ENCODE data around the gene RPL29.
"Not testable (repeated sequence)": the region's sequence is repeated elsewhere in the genome, so short reads cannot be mapped to it uniquely, and the experiment has no call there.

Gene RPL29

DNA sequence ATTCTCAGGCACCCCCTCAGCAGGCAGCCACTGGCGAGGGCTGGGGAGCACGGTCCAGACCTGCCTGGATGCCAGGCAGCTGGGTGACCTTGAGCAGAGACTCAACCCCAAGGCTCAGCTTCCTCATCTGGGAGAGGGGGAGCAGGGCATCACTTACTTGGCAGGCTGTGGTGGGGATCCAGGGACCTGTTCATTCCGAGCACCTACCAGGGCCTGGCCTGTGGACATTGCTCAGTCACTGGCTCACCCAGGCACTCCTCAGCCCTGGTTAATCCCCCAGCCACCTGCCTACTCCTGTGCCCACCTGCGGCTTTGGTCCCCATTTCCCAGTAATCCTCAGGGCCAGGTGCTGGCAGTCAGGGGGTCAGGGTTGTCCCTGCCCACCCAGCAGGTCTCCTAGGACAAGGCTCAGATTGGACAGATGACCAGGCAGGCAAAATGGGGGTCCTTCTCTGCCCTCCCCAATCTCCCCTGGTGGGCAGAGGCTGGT lies 9.3 kb upstream of the RPL29 start:
- DNase-seq, result no peak

DNA sequence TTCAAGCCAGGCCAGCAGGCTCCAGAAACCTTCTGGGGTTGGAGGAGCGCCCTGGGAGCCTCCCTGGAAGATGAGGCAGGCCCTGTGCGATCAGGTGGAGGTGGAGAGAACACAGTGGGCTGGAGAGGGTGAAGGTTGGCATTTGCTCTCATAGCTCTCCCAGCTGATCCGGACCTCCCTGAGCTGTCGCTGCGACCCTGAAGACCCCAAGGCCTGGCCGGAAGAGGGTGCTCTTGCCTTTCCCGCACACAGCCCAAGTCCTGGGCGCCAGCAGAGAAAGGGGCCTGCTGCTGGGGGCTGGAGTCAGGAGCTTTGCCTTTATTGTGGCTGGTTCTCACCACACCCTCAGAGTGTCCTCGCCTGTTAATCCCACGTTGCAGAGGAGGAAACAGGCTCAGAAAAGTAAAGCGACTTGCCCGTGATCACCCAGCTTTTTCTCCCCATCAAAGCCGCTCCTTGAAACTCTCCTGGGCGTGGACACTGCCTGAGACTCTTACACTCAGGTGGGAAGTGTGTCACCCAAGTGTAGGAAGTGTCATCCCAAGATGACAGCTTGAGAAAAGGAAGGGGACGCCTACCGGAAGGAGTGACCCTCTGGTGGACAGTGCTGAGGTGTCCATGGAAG lies 8.6 kb upstream of the RPL29 start:
- DNase-seq, result no peak

GRCh38 chr3:52002748-52003147 lies 7.1 kb upstream of the RPL29 start:
- no peak for DNase-seq

DNA sequence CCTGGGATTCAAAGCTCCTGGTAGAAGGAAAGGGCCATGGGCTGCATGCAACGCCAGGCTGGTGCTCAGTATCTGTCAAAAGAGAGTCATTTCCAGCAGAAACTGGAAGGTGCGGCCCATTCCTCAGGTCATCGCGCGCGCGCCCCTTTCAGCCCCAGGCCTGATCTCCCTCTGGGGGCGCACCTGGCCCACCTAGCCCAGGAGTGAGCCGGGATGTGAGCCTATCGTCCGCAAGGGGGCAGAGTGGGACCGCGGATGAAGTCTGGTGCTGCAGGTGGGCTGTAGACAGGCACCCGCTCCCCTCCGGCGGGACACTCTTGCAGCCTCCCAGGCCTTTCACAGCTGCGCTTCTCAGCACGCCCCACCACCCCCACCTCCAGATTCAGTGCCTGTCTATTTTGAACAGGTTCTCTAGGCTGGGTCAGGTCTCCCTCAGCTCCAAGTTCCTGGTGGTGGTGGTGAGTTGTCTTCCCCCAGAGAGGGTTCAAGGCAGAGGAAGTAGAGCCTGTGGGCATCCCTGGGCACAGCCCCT lies 5.8 kb upstream of the RPL29 start:
- no peak for DNase-seq

GRCh38 chr3:51999846-52000245 lies 4.2 kb upstream of the RPL29 start:
- DNase-seq, result no peak

DNA sequence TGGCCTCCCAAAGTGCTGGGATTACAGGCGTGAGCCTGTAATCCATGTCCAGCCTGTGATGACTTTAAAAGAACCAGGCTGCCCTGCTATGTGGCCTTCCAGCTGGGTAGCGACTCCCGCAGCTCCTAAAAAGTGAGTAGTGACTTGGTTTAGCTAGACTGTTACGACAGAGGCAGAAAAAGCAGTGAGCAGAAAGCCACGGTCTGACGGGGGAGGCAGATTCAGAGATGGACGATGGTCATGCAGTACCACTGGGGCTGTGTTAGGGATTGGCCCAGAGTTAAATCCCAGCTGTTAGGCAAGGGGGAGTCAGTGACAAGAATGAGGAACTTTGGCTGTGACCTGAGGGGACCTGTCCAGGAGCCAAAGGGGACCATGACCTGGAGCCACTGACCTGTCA lies 3.1 kb upstream of the RPL29 start:
- no peak for DNase-seq

GRCh38 chr3:51997935-51998596 lies 2.4 kb upstream of the RPL29 start:
- DNase-seq, result no peak

DNA sequence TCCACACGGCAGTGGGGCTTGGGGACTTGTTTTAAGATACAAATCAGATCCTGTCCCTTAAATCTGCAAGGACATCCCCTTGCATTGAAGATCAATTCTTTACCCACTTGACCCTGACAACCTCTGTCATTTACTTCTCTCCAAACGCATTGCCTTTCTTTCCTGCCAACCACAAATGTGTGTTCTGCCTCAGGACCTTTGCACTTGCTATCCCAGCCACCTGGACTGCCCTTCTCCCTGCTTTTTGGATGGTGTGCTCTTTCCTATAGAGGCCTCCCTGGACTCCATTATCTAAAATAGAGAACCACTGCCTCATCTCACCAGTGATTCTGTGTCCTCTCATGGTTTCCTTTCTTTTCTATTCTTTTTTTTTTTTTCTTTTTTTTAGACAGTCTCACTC lies 1.5 kb upstream of the RPL29 start:
- DNase-seq, result no peak

DNA sequence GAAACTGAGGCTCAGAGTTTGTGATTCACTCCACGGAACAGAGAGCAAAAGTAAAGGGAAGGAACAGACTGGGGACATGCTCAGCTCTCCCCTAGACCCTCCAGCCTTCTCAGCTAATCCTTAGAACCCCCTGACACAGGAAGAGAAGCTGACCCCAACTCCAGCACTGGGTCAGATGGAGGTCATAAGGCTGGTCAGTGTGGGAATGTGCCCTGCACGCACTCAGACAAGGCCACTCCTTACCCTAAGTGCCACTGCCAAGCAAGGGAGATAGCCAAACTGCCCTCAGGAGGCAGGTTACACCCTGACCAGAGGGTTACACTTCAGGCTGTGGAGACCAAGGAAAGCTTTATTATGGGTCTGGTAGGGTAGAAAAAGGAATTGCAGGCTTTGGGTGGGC lies 1.2 kb downstream of the RPL29 start:
- DNase-seq, result no peak

DNA sequence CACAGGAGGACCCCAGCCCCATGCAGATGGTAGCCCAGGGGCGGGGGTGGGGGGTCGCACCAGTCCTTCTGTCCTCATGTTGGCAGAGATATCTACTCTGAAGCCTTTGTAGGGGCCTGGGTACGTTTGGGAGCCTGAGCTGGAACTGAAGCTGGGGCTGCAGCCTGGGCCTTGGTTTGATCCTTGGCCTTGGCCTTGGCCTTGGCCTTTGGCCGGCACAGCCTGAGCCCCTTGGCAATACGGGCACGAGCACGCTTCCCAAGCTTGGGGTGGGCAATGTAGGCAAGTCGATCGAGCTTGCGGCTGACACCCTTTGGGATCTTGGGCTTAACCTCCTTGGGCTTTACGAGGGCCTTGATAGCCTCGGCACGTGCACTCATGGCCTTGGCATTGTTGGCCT lies 2.0 kb downstream of the RPL29 start:
- not testable (repeated sequence) for DNase-seq

DNA sequence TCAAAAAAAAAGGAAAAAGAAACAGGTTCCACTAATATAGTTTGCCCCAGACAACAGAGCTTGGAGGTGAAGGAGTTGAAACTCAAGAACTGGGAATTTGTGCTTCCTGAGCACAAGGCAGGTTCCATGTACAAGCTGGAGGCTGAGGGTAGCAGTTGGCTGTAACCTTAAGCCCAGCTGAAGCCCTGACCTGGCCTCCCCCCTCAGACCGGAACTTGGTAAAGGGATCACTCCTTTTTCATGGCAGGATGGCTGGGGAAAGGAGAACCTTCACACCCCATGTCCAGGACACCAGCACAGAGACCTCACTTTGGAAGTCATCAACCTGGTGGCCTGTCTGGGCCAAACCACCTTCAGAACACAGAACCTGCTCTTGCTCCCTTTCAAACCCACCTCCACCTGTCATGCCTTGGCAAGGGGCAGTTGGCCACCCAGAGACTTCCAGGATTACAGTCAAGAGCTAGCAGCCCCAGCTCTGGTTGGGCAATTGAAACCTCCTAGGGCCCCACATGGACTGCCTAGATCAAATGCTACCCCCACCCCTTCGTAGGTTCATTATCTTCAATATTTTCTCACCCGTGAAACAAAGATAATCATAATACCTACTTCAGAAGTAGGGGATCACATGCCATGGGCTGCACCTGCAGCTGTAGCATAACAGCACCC lies 3.5 kb downstream of the RPL29 start:
- no peak for DNase-seq

DNA sequence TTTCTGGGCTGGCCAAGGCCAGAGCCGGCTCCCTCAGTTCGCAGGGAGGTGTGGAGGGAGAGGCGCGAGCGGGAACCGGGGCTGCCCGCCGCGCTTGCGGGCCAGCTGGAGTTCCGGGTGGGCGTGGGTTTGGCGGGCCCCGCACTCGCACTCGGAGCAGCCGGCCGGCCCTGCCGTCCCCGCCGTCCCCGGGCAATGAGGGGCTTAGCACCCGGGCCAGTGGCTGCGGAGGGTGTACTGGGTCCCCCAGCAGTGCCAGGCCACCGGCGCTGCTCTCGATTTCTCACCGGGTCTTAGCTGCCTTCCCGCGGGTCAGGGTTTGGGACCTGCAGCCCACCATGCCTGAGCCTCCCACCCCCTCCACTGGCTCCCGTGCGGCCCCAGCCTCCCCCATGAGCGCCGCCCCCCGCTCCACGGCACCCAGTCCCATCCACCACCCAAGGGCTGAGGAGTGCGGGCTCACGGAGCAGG lies 5.2 kb downstream of the RPL29 start:
- not testable (repeated sequence) for DNase-seq

DNA sequence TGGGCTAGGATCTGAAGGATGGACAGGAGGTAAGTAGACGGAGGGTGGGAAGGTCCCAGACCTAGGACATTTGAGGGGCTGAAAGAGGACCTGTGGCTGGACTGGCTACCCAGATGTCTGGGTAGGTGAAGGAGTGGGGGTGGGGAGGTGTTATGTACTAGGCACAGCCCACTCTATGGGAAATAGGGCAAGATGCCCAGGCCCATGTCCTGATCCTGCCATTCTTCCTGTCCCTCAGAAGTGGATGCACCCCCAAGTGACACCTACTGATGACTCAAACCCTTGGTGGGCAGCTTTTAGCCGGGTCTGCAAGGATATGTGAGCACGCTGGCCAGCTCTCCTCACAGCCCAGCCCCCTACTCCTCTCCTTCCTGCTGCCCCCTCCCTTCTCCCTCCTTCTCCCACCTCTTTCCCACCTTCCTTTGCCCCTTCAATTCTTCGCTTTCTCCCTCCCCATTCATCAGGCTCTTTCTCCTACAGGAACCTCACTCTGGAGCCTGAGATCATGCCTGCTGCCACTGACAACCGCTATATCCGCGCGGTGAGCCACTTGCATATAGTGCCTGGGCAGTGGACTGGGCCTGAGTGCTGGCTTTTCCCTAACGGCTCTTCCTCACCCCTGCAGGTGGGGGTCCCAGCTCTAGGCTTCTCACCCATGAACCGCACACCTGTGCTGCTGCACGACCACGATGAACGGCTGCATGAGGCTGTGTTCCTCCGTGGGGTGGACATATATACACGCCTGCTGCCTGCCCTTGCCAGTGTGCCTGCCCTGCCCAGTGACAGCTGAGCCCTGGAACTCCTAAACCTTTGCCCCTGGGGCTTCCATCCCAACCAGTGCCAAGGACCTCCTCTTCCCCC lies 7.2 kb downstream of the RPL29 start:
- no peak for DNase-seq

DNA sequence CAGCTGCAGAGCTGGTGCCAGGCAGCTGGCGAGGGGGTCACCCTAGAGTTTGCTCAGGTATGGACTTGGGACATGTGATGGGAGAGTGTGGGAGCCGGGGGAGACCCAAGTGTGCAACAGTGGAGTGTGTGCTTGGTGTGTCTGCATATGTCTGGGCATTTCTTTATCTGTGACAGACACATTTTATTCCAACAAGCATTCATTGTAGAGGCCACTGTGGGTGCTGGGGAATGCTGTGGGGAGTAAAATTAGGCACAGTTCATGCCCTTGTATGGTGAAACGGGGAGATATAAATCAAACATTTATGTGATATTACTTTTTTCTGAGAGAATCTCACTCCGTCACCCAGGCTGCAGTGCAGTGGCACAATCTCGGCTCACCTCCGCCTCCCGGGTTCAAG lies 8.1 kb downstream of the RPL29 start:
- no peak for DNase-seq

GRCh38 chr3:51986010-51986947 lies 9.4 kb downstream of the RPL29 start:
- no peak for DNase-seq

- no peak for DNase-seq
Observed at GRCh38 chr3:51985063-51985462, 10.6 kb downstream of the RPL29 start.

- no peak for DNase-seq
Observed at GRCh38 chr3:51984269-51984647, 11.4 kb downstream of the RPL29 start.

DNA sequence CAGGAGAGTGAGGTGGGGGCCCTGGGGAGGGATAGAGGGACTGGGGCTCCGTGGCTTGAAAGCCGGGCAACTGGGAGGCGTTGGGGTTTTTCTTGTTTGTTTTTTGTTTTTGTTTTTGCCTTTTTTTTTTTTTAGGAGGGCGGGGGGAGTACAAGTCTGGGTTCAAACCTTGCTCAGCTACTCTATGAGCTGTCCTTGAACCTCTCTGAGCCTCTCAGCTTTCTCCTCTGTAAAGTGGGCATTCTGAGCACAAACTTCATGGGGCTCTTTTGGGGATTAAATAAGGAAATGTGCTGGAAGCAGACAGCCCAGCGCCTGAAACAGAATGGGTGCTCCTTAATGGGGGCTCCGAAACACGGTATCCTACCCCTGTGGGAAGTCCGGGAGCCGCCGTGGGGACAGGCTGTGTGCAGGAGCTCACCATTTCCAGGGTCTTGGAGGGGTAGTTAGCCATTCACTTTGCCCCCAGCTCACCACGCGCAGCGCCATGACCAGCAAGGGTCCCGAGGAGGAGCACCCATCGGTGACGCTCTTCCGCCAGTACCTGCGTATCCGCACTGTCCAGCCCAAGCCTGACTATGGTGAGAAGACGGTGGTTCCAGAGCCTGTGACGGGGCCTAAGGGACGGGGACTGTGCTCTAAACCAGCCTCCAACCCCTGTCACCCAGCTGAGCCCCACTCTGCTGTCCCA lies 12.0 kb downstream of the RPL29 start:
- DNase-seq, result no peak

DNA sequence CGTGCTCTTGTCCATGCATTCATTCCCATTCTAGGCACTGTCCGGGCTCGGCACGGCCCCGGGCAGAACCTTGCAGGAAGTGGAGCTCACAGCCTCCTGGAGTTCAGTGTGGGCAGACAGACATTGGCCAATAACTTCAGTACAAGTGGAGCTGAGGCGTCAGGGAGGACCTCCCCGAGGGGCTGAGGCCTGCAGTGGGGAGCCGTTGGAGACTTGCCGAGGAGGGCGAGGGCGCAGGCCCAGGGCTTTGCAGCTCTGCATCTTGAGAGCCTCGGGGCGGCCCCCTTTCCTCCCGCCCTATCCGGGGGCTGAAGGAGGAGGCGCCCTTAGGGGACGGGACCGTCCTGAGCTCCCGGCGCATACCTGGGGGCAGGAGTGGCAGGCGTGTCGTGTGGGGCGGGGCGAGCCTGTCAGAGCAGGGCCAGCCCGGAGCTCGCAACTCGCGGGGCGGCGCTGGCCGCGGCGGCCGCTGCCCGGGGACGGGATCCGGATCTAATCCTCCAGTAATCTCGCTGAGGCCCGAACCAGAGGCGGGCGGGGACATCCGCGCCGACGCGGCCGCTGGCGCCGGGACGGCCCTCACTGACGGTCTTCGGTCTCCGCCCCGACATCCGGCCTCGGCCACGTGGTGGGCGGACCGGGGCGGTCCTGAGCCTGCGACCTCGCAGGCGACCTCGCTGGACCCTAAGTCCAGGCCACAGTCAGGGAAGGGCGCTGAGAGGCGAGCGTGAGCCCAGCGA lies 12.7 kb downstream of the RPL29 start, which contains the start of gene ACY1:
TSS of gene ACY1 (plus strand) at position 698 of the 740 bp plus-strand sequence. CDS start 530 bp downstream, outside the sequence.
- DNase-seq, result no peak

- DNase-seq, result no peak
Observed at GRCh38 chr3:51982352-51982837, 13.3 kb downstream of the RPL29 start.
